ENCODE results near the gene UBE4B. TPM values are rescaled to one million over a fixed set of nuclear protein-coding genes. Genes with fewer than 3 reads are reported as not detected.
A peak's percentile ranks its signal among the peaks of the same experiment; 100 is the strongest.

UBE4B gene
- total RNA-seq, 1 donor from 2014 or later = 66.7 TPM

DNA sequence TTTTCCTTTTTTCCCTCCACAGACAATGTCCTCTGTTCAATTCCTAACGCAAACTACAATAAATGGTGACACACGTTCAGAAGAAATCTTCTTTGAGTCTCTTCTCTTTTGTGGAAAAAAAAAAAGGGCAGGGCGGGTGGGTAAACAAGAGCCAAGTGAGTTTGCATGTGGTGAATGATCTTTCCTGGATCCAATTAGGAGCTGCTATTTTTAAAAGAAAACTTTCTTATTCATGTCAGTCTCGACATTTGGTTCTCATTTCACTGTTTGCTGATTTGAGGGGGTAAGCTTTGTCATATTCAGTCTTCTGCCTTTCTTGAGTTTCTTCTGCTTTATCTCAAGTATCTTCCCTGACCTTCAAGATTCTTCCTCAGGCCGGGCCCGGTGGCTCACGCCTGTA lies 148.4 kb downstream of the UBE4B start:
- DNase-seq (ENCODE audit: low spot score) = no peak
- H3K79me2 ChIP-seq (ENCODE audit: low read depth) = peaks cover 3% of the 10 kb centered on the region
- Mint-ChIP-seq H3K4me1 (peaks cover 52% of the 10 kb centered on the region), H3K36me3 (peaks cover 19% of the 10 kb centered on the region), H3K4me3 (peak overlapping the region; percentile 28), H3K27ac (peak overlapping the region; percentile 99), H3K27me3 (ENCODE audit: insufficient read depth, low read depth) (no peaks in the 10 kb centered on the region), H3K9me3 (peaks cover 3% of the 10 kb centered on the region)
- peaks cover 51% of the 10 kb centered on the region for H3F3A ChIP-seq (ENCODE audit: low read depth)
- H3K27ac ChIP-seq = peak overlapping the region; percentile 95
- no peaks in the 10 kb centered on the region for H3K27me3 ChIP-seq
- H4K20me1 ChIP-seq (ENCODE audit: low read depth) = no peaks in the 10 kb centered on the region
- H3K36me3 ChIP-seq = peaks cover 3% of the 10 kb centered on the region
- no peaks in the 10 kb centered on the region for H3K9me3 ChIP-seq (ENCODE audit: low read depth)
- peak overlapping the region; percentile 87 for H3K4me2 ChIP-seq
- TF ChIP-seq EZH2phosphoT487 (IDR thresholded peaks at IDR 0.05) = no peak
- TF ChIP-seq CTCF (IDR thresholded peaks at IDR 0.05) = no peak
- H3K4me3 ChIP-seq = no peak overlapping the region
- no peak overlapping the region for H2AFZ ChIP-seq (replicated peaks)
- peaks cover 43% of the 10 kb centered on the region for H3K4me1 ChIP-seq
- H3K9ac ChIP-seq = no peak overlapping the region

DNA sequence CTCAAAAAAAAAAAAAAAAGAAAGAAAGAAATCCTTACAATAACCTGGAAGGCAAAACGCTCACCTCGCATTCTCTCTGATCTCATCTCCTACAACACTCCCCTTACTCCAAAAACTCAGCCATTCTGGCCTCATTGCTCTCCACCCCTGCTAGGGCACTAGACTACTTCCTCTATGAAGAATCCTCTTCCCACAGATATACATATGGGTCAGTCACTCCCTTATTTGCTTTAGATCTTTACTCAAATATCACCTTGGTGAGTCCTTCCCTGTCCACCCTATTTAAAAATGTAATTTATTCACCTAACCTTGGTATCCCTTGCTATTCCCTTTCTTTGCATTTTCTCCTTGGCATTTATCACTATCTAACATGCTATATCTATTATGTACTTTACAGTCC lies 153.0 kb downstream of the UBE4B start:
- H3K4me3 Mint-ChIP-seq = no peak overlapping the region
- Histone ChIP-seq H3K9ac (no peak overlapping the region), H3K4me3 (no peak overlapping the region), H3K4me2 (no peak overlapping the region), H3K9me3 (ENCODE audit: low read depth) (no peaks in the 10 kb centered on the region), H3F3A (ENCODE audit: low read depth) (peaks cover 34% of the 10 kb centered on the region), H2AFZ (replicated peaks) (no peak overlapping the region), H3K27ac (no peak overlapping the region), H3K27me3 (no peaks in the 10 kb centered on the region), H3K36me3 (no peaks in the 10 kb centered on the region), H3K4me1 (peaks cover 8% of the 10 kb centered on the region), H3K79me2 (ENCODE audit: low read depth) (no peaks in the 10 kb centered on the region), H4K20me1 (ENCODE audit: low read depth) (no peaks in the 10 kb centered on the region)
- peaks cover 22% of the 10 kb centered on the region for H3K4me1 Mint-ChIP-seq
- TF ChIP-seq CTCF (IDR thresholded peaks at IDR 0.05) (no peak), EZH2phosphoT487 (IDR thresholded peaks at IDR 0.05) (no peak), EZH2 (IDR thresholded peaks at IDR 0.05) (no peak)
- DNase-seq (ENCODE audit: low spot score) = no peak
- no peak overlapping the region for H3K27ac Mint-ChIP-seq
- peaks cover 2% of the 10 kb centered on the region for H3K9me3 Mint-ChIP-seq
- H3K27me3 Mint-ChIP-seq (ENCODE audit: insufficient read depth, low read depth) = peaks cover 3% of the 10 kb centered on the region
- peaks cover 15% of the 10 kb centered on the region for H3K36me3 Mint-ChIP-seq

DNA sequence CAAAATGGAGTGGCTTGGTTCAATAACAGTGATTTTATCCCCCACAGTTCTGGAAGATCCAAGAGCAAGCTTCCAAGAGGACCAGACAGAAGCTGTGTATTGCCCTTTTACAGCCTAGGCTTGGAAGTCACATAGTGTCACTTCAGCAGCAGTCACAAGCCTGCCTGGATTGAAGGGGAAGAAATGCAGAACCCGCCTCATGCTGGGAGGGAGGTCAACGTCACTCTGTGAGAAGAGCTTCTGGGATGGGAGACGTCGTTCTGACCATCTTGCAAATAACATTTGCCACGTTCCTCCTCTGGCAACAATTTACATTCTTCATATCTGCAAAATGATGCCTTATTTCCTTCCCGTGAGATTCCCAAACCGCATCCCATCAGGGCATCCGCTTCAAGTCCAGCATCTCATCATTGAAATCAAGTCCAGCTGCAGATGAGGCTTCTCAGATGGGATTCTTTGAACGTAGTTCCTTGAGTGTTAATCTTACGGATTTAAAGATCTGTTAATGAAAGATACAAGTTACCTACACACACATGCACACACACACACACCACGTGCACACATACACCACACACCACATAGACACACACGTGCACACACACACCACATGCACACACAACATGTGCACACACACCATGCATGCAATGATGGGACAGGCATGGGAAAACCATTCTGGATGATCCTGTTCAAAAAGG lies 153.7 kb downstream of the UBE4B start:
- no peak overlapping the region for H3K4me3 ChIP-seq
- Mint-ChIP-seq H3K27ac (no peak overlapping the region), H3K27me3 (ENCODE audit: insufficient read depth, low read depth) (peaks cover 3% of the 10 kb centered on the region), H3K4me1 (peaks cover 16% of the 10 kb centered on the region), H3K36me3 (peaks cover 13% of the 10 kb centered on the region), H3K9me3 (peaks cover 2% of the 10 kb centered on the region), H3K4me3 (no peak overlapping the region)
- no peak overlapping the region for H3K9ac ChIP-seq
- no peaks in the 10 kb centered on the region for H3K9me3 ChIP-seq (ENCODE audit: low read depth)
- H3F3A ChIP-seq (ENCODE audit: low read depth) = peaks cover 26% of the 10 kb centered on the region
- no peak overlapping the region for H2AFZ ChIP-seq (replicated peaks)
- H3K36me3 ChIP-seq = no peaks in the 10 kb centered on the region
- DNase-seq (ENCODE audit: low spot score) = no peak
- no peaks in the 10 kb centered on the region for H3K27me3 ChIP-seq
- H3K4me1 ChIP-seq = peaks cover under 1% of the 10 kb centered on the region
- no peak overlapping the region for H3K27ac ChIP-seq
- TF ChIP-seq EZH2 (IDR thresholded peaks at IDR 0.05) = no peak
- TF ChIP-seq EZH2phosphoT487 (IDR thresholded peaks at IDR 0.05) = no peak
- TF ChIP-seq CTCF (IDR thresholded peaks at IDR 0.05) = no peak
- no peaks in the 10 kb centered on the region for H4K20me1 ChIP-seq (ENCODE audit: low read depth)
- H3K4me2 ChIP-seq = no peak overlapping the region
- no peaks in the 10 kb centered on the region for H3K79me2 ChIP-seq (ENCODE audit: low read depth)
